Neural progenitor cell (in vitro differentiated cells): ENCODE measurements around the gene MMEL1. TPM values are rescaled to one million over a fixed set of nuclear protein-coding genes. Genes with fewer than 3 reads are reported as not detected.

Experiments
- DNase-seq: peaks from one replicate; pipeline ENCODE4 v3.0.0-alpha.2; 2016; ENCODE audit warnings: low spot score
- H2AFZ ChIP-seq: fragments of 200-600 bp; sonication (generic); replicated peaks from 2 replicates; pipeline ENCODE4 v1.6.1; 2016; ENCODE audit warnings: antibody characterized with exemption
- H3F3A ChIP-seq: fragments of 200-600 bp; sonication (generic); 2 replicates; pipeline ENCODE4 v1.6.1; 2016; ENCODE audit warnings: antibody characterized with exemption, low read depth
- H3K27ac ChIP-seq: fragments of 200-600 bp; sonication (generic); 2 replicates; pipeline ENCODE4 v1.5.1; 2016; ENCODE audit warnings: mild to moderate bottlenecking
- H3K27me3 ChIP-seq: fragments of 200-600 bp; sonication (generic); 2 replicates; pipeline ENCODE4 v1.6.1; 2016; ENCODE audit warnings: mild to moderate bottlenecking, moderate library complexity
- H3K36me3 ChIP-seq: fragments of 200-600 bp; sonication (generic); 2 replicates; pipeline ENCODE4 v1.5.1; 2016
- H3K4me1 ChIP-seq: fragments of 200-600 bp; sonication (generic); 2 replicates; pipeline ENCODE4 v1.6.1; 2016; ENCODE audit warnings: mixed run types
- H3K4me2 ChIP-seq: fragments of 200-600 bp; sonication (generic); 2 replicates; pipeline ENCODE4 v1.6.1; 2016
- H3K4me3 ChIP-seq: fragments of 200-600 bp; sonication (generic); 2 replicates; pipeline ENCODE4 v1.5.1; 2016
- H3K79me2 ChIP-seq: fragments of 200-600 bp; sonication (generic); 2 replicates; pipeline ENCODE4 v1.6.1; 2016; ENCODE audit warnings: low read depth
- H3K9ac ChIP-seq: fragments of 200-600 bp; sonication (generic); 2 replicates; pipeline ENCODE4 v1.6.1; 2016
- H3K9me3 ChIP-seq: fragments of 200-600 bp; sonication (generic); 2 replicates; pipeline ENCODE4 v1.5.1; 2016; ENCODE audit warnings: low read depth
- H4K20me1 ChIP-seq: fragments of 200-600 bp; sonication (generic); 2 replicates; pipeline ENCODE4 v1.6.1; 2016; ENCODE audit warnings: low read depth
- H3K27ac Mint-ChIP-seq: 3 replicates; pipeline ENCODE4 v1.8.0; 2021; ENCODE audit warnings: mixed read lengths
- H3K27me3 Mint-ChIP-seq: 2 replicates; pipeline ENCODE4 v1.8.0; 2022; ENCODE audit warnings: low read depth, mild to moderate bottlenecking, inconsistent platforms, moderate library complexity, mixed read lengths; ENCODE audit not compliant: insufficient read depth
- H3K36me3 Mint-ChIP-seq: 3 replicates; pipeline ENCODE4 v1.8.0; 2021; ENCODE audit warnings: mixed read lengths
- H3K4me1 Mint-ChIP-seq: 3 replicates; pipeline ENCODE4 v1.8.0; 2021; ENCODE audit warnings: mixed read lengths
- H3K4me3 Mint-ChIP-seq: 3 replicates; pipeline ENCODE4 v1.8.0; 2021; ENCODE audit warnings: mild to moderate bottlenecking, moderate library complexity, mixed read lengths
- H3K9me3 Mint-ChIP-seq: 3 replicates; pipeline ENCODE4 v1.8.0; 2020; ENCODE audit warnings: mixed read lengths
- CTCF ChIP-seq: fragments of 200-600 bp; sonication (generic); IDR thresholded peaks from 2 replicates; pipeline ENCODE4 v1.5.1; 2017; ENCODE audit warnings: antibody characterized with exemption, mild to moderate bottlenecking
- EZH2 ChIP-seq: fragments of 200-600 bp; sonication (generic); IDR thresholded peaks from 2 replicates; pipeline ENCODE4 v1.6.1; 2017; ENCODE audit warnings: antibody characterized with exemption, mild to moderate bottlenecking, moderate library complexity
- EZH2phosphoT487 ChIP-seq: fragments of 200-600 bp; sonication (generic); IDR thresholded peaks from 2 replicates; pipeline ENCODE4 v1.6.1; 2017; ENCODE audit warnings: antibody characterized with exemption
- total RNA-seq: library from RNA; depleted of rRNA; stranded (reverse); fragments of >200 nt; gene quantifications from 2 replicates; pipeline ENCODE4 v1.2.3, GENCODE V29; 2015; ENCODE audit warnings: low replicate concordance

MMEL1 gene
- total RNA-seq, 1 donor from 2014 or later, result 0.19 TPM

- no peaks in the 10 kb centered on the region for H3K36me3 Mint-ChIP-seq
- H3K27me3 ChIP-seq, result peaks cover 10% of the 10 kb centered on the region
- H3K4me2 ChIP-seq, result no peak overlapping the region
- H3K9me3 ChIP-seq, result no peaks in the 10 kb centered on the region
- H3F3A ChIP-seq, result peaks cover 14% of the 10 kb centered on the region
- H3K36me3 ChIP-seq, result no peaks in the 10 kb centered on the region
- H3K9me3 Mint-ChIP-seq, result no peaks in the 10 kb centered on the region
- peaks cover 7% of the 10 kb centered on the region for H3K4me1 ChIP-seq
- peaks cover 18% of the 10 kb centered on the region for H3K4me1 Mint-ChIP-seq
- no peak overlapping the region for H2AFZ ChIP-seq
- H3K4me3 Mint-ChIP-seq, result no peak overlapping the region
- no peaks in the 10 kb centered on the region for H4K20me1 ChIP-seq
- no peaks in the 10 kb centered on the region for H3K79me2 ChIP-seq
- H3K4me3 ChIP-seq, result no peak overlapping the region
- H3K27me3 Mint-ChIP-seq, result peaks cover 10% of the 10 kb centered on the region
- TF ChIP-seq CTCF, result no peak
- TF ChIP-seq EZH2phosphoT487, result no peak
- no peak for TF ChIP-seq EZH2
- H3K27ac ChIP-seq, result no peak overlapping the region
- H3K27ac Mint-ChIP-seq, result peak overlapping the region; percentile 74
- H3K9ac ChIP-seq, result no peak overlapping the region
- DNase-seq, result no peak
Observed at GRCh38 chr1:2606881-2607621, 25.8 kb downstream of the MMEL1 start.

DNA sequence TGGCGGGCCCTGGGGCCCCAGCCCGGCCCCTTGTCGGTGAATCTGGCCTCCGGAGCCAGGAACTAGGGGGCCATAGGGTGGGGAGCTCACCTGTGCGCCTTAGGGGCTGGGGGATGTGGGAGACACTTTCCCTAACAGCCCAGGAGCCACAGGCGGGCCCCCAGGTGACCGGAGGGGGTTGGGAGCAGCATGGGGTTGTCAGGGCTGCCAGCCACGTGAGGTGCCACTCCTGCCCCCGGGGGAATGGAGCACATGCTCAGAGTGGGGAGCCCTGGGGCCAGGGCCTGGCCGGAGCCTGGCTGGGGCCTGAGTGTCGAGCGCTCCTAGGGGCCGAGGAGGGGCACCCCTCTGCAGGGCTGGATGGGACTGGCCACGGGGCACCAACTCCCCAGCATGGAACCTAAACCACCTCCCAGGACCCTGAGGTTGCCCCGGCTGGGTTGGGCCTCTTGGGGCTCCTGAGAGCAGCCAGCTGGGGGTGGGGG lies 26.4 kb downstream of the MMEL1 start:
- H3K79me2 ChIP-seq, result no peaks in the 10 kb centered on the region
- H3K27me3 ChIP-seq, result peaks cover 16% of the 10 kb centered on the region
- peaks cover 7% of the 10 kb centered on the region for H3K4me1 ChIP-seq
- H3K4me3 ChIP-seq, result no peak overlapping the region
- Mint-ChIP-seq H3K4me3 (no peak overlapping the region), H3K4me1 (peaks cover 20% of the 10 kb centered on the region), H3K27ac (no peak overlapping the region), H3K27me3 (peaks cover 10% of the 10 kb centered on the region), H3K9me3 (no peaks in the 10 kb centered on the region), H3K36me3 (no peaks in the 10 kb centered on the region)
- no peak overlapping the region for H3K27ac ChIP-seq
- H3F3A ChIP-seq, result peaks cover 14% of the 10 kb centered on the region
- no peak overlapping the region for H3K4me2 ChIP-seq
- H4K20me1 ChIP-seq, result no peaks in the 10 kb centered on the region
- no peaks in the 10 kb centered on the region for H3K9me3 ChIP-seq
- H3K36me3 ChIP-seq, result no peaks in the 10 kb centered on the region
- H2AFZ ChIP-seq, result no peak overlapping the region
- no peak overlapping the region for H3K9ac ChIP-seq
- DNase-seq, result no peak
- no peak for TF ChIP-seq CTCF
- no peak for TF ChIP-seq EZH2
- no peak for TF ChIP-seq EZH2phosphoT487

DNA sequence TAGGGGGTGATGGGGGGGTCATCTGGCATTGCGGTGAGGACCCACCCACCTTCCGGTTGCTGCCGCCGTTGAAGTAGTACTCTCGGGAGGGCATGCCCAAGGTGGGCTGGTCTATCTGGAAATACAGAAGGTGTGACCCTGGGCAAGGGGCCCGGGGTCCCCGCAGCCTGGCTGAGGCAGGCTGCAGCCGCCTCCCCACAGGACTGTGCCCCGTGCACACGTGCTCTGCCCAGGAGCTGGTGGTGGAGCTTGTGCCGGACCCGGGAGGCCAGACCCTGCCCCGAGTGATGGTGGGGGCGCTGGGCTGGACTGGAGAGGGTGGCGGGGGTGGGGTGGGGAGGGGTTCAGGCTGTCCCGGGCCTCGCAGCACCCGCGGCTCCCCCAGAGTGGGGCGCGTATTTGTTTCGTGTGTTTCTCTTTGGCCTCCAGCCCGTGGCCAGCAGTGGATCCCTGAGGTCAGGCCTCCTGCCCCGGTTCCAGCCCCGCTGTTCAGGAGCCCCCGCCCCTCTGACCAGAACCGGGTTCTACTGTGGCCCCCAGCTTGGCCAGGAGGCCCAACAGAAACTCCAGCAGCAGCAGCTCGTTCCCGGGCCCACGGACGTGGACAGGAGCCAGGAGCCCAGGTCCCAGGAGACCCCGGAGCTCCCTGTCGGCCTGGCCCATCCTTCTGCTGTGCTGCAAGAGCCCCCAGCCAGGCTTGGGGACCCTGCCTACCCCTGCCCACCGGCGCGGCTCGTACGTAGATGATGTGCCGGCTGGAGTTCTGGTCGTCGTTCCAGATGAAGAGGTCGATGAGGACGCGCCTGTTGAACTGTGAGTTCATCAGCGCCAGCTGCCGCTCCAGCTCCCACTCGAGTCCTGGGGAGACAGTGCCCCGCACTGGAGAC lies 27.1 kb downstream of the MMEL1 start:
- no peaks in the 10 kb centered on the region for H3K36me3 ChIP-seq
- no peak overlapping the region for H3K4me3 Mint-ChIP-seq
- H3K4me1 ChIP-seq, result peaks cover 3% of the 10 kb centered on the region
- H3K4me3 ChIP-seq, result no peak overlapping the region
- no peak overlapping the region for H2AFZ ChIP-seq
- peaks cover 19% of the 10 kb centered on the region for H3K4me1 Mint-ChIP-seq
- no peaks in the 10 kb centered on the region for H3K36me3 Mint-ChIP-seq
- H3K27ac ChIP-seq, result no peak overlapping the region
- H4K20me1 ChIP-seq, result no peaks in the 10 kb centered on the region
- H3K9me3 Mint-ChIP-seq, result no peaks in the 10 kb centered on the region
- no peak overlapping the region for H3K4me2 ChIP-seq
- H3K9me3 ChIP-seq, result no peaks in the 10 kb centered on the region
- no peak overlapping the region for H3K27ac Mint-ChIP-seq
- DNase-seq, result no peak
- peaks cover 22% of the 10 kb centered on the region for H3K27me3 ChIP-seq
- peaks cover 14% of the 10 kb centered on the region for H3F3A ChIP-seq
- H3K9ac ChIP-seq, result no peak overlapping the region
- peaks cover 10% of the 10 kb centered on the region for H3K27me3 Mint-ChIP-seq
- H3K79me2 ChIP-seq, result no peaks in the 10 kb centered on the region
- no peak for TF ChIP-seq CTCF
- TF ChIP-seq EZH2phosphoT487, result no peak
- no peak for TF ChIP-seq EZH2
